Upper lobe of left lung (tissue), 6 donors: Measurements from ENCODE around the gene MYBPH. TPM values are rescaled to one million over a fixed set of nuclear protein-coding genes. Genes with fewer than 3 reads are reported as not detected.

Source experiments
- ATAC-seq, 2 donors: fragments of 200-7000 bp; cut with Tn5 transposase; one replicate each; pipeline ENCODE4 v1.9.1; 2022; ENCODE audit warnings: mild to moderate bottlenecking in 2 of 2, moderate library complexity in 2 of 2; ENCODE audit not compliant: low FRiP score in 2 of 2
- DNase-seq, 2 donors: peaks; one replicate each; pipeline ENCODE4 v3.0.0-alpha.2; 2019 to 2020
- H3K27ac ChIP-seq, 4 donors: fragments of 200-600 bp; sonication (generic); one replicate each; pipeline ENCODE4 v1.5.1; 2016 to 2019
- H3K27me3 ChIP-seq, 4 donors: fragments of 200-600 bp; sonication (generic); one replicate each; pipeline ENCODE4 v1.5.1; 2017 to 2019
- H3K36me3 ChIP-seq, 4 donors: fragments of 200-600 bp; sonication (generic); one replicate each; pipeline ENCODE4 v1.5.1; 2016 to 2019
- H3K4me1 ChIP-seq, 4 donors: fragments of 200-600 bp; sonication (generic); one replicate each; pipeline ENCODE4 v1.5.1; 2018 to 2019
- H3K4me3 ChIP-seq, 4 donors: fragments of 200-600 bp; sonication (generic); one replicate each; pipeline ENCODE4 v1.5.1; 2017 to 2019; ENCODE audit warnings: mild to moderate bottlenecking in 2 of 4, moderate library complexity in 1 of 4
- H3K9me3 ChIP-seq, 4 donors: fragments of 200-600 bp; sonication (generic); one replicate each; pipeline ENCODE4 v1.5.1; 2018 to 2019
- CTCF ChIP-seq, 6 experiments: fragments of 450-650 bp in 4 of 6; fragments of 200-600 bp in 2 of 6; sonication (generic) in 2 of 6; IDR thresholded peaks; one replicate each; pipeline ENCODE4 v1.5.1; 2016 to 2019; ENCODE audit warnings: antibody characterized with exemption in 6 of 6
- EP300 ChIP-seq, 4 donors: sonication (generic); formaldehyde crosslinking; IDR thresholded peaks; one replicate each; pipeline ENCODE4 v1.5.1; 2017; ENCODE audit warnings: antibody characterized with exemption in 4 of 4, control low read depth in 2 of 4
- POLR2A ChIP-seq, 4 donors: fragments of 450-650 bp; IDR thresholded peaks; one replicate each; pipeline ENCODE4 v1.5.1; 2016 to 2017; ENCODE audit warnings: antibody characterized with exemption in 4 of 4, mild to moderate bottlenecking in 2 of 4
- POLR2AphosphoS5 ChIP-seq, 2 donors: sonication (generic); formaldehyde crosslinking; IDR thresholded peaks; one replicate each; pipeline ENCODE4 v1.5.1; 2017; ENCODE audit warnings: antibody characterized with exemption in 2 of 2
- WGBS, 2 donors: methylation state at CpG; one replicate each; pipeline ENCODE4 v1.1.5; 2017 to 2018; 5-methylcytosine and 5-hydroxymethylcytosine counted together
- total RNA-seq, 6 donors: library from RNA; depleted of rRNA in 4 of 6; stranded (reverse); fragments of >200 nt in 4 of 6; gene quantifications; one replicate each; pipeline versions ENCODE4 v1.1.0 to v1.2.1, GENCODE V29; 2016 to 2021
- donor health status: DM: no; HTN: no; CAD: no; lungs with moderate emphysema.
- donor health status: DM: no; HTN: yes; CAD: no; lungs with severe emphysema.

Gene MYBPH
- total RNA-seq, 6 donors from 2014 or later = 0.13 to 0.39 (median 0.15) TPM; not detected in 3

GRCh38 chr1:203167026-203167912 lies 8.4 kb downstream of the MYBPH start:
- no peak for TF ChIP-seq CTCF (IDR thresholded peaks at IDR 0.05)
- TF ChIP-seq POLR2AphosphoS5 (IDR thresholded peaks at IDR 0.05) = no peak
- TF ChIP-seq EP300 (IDR thresholded peaks at IDR 0.05) = no peak
- no peak for TF ChIP-seq POLR2A (IDR thresholded peaks at IDR 0.05)
- Histone ChIP-seq H3K27me3 (no peaks in the 10 kb centered on the region), H3K4me3 (no peak overlapping the region), H3K9me3 (no peaks in the 10 kb centered on the region), H3K27ac (no peak overlapping the region), H3K4me1 (no peaks in the 10 kb centered on the region), H3K36me3 (no peaks in the 10 kb centered on the region)
- DNase-seq (no peak), ATAC-seq (no peak)
- WGBS, 2 donors = 73 to 85% methylated on average over 23 of the region's 23 CpGs

GRCh38 chr1:203166192-203166940 lies 9.3 kb downstream of the MYBPH start:
- DNase-seq (peak; percentile 54 to 59), ATAC-seq (peak in 1 of 2 donors; percentile 41)
- WGBS, 2 donors = 53 to 70% methylated on average over 8 to 12 of the region's 14 CpGs
- TF ChIP-seq POLR2A (IDR thresholded peaks at IDR 0.05) (no peak), CTCF (IDR thresholded peaks at IDR 0.05) (peak in 3 of 6 experiments; percentile 15 to 42 (median 26))
- H3K27ac ChIP-seq = no peak overlapping the region
- no peaks in the 10 kb centered on the region for H3K36me3 ChIP-seq
- H3K4me1 ChIP-seq = no peaks in the 10 kb centered on the region
- no peak overlapping the region for H3K4me3 ChIP-seq
- no peaks in the 10 kb centered on the region for H3K9me3 ChIP-seq
- no peaks in the 10 kb centered on the region for H3K27me3 ChIP-seq

- no peak overlapping the region for H3K27ac ChIP-seq
- no peaks in the 10 kb centered on the region for H3K27me3 ChIP-seq
- H3K9me3 ChIP-seq = no peaks in the 10 kb centered on the region
- no peak overlapping the region for H3K4me3 ChIP-seq
- 96 to 98% methylated on average over 7 to 8 of the region's 8 CpGs for WGBS, 2 donors
- no peaks in the 10 kb centered on the region for H3K4me1 ChIP-seq
- ATAC-seq = no peak
- no peaks in the 10 kb centered on the region for H3K36me3 ChIP-seq
- DNase-seq = no peak
- TF ChIP-seq EP300 (IDR thresholded peaks at IDR 0.05) = no peak
- TF ChIP-seq POLR2A (IDR thresholded peaks at IDR 0.05) = no peak
- no peak for TF ChIP-seq CTCF (IDR thresholded peaks at IDR 0.05)
- no peak for TF ChIP-seq POLR2AphosphoS5 (IDR thresholded peaks at IDR 0.05)
Measured at GRCh38 chr1:203165800-203166161, 9.8 kb downstream of the MYBPH start.

GRCh38 chr1:203165101-203165799 lies 10.4 kb downstream of the MYBPH start:
- no peak overlapping the region for H3K4me3 ChIP-seq
- no peaks in the 10 kb centered on the region for H3K4me1 ChIP-seq
- no peaks in the 10 kb centered on the region for H3K27me3 ChIP-seq
- ATAC-seq = no peak
- DNase-seq = peak in 1 of 2 donors; percentile 74
- WGBS, 2 donors = 91 to 93% methylated on average over 28 of the region's 28 CpGs
- H3K9me3 ChIP-seq = no peaks in the 10 kb centered on the region
- TF ChIP-seq POLR2AphosphoS5 (IDR thresholded peaks at IDR 0.05) (no peak), POLR2A (IDR thresholded peaks at IDR 0.05) (no peak), EP300 (IDR thresholded peaks at IDR 0.05) (no peak), CTCF (IDR thresholded peaks at IDR 0.05) (no peak)
- no peak overlapping the region for H3K27ac ChIP-seq
- no peaks in the 10 kb centered on the region for H3K36me3 ChIP-seq
